Endothelial cell of umbilical vein (primary cell): Measurements from ENCODE around the gene ANKRD60. TPM values are rescaled to one million over a fixed set of nuclear protein-coding genes. Genes with fewer than 3 reads are reported as not detected.

Experiments
- BruUV-seq: library from RNA; stranded (reverse); fragments of 400-500 nt; replicated peaks from 2 replicates; lab custom pipeline; 2021; lab: Mats Ljungman, UMichigan
- CTCF ChIA-PET: fragments of 300-600, 350-600 bp; sonication (Branson Sonifier 250); formaldehyde crosslinking; loops from one replicate; lab custom pipeline; 2021; ENCODE audit warnings: antibody characterized with exemption, inconsistent platforms; lab: Charles Lee
- POLR2A ChIA-PET: fragments of 300-600, 350-600 bp; sonication (Branson Sonifier 250); formaldehyde crosslinking; loops from one replicate; lab custom pipeline; 2021; ENCODE audit warnings: antibody characterized with exemption, inconsistent platforms; lab: Charles Lee
- DNase-seq: peaks from one replicate; pipeline ENCODE4 v3.0.0-alpha.2; 2011; ENCODE audit warnings: low read depth, low spot score
- FAIRE-seq: peaks from 2 replicates; lab custom pipeline; 2011; peaks lifted over from hg19 to GRCh38; lab: Jason Lieb, UNC
- H2AFZ ChIP-seq: 2 replicates; pipeline ENCODE4 v1.6.0; 2012; ENCODE audit warnings: low read depth, low read length, control low read depth, inconsistent platforms
- H3K27ac ChIP-seq: 2 replicates; pipeline ENCODE4 v1.5.1; 2011; ENCODE audit warnings: low read depth, mild to moderate bottlenecking, control low read depth, low read length, moderate library complexity; ENCODE audit not compliant: insufficient read depth
- H3K27me3 ChIP-seq, 2 experiments: 2 replicates each; pipeline versions ENCODE4 v1.6.0 to v1.6.1; 2011; ENCODE audit warnings: low read length in 2 of 2, mixed read lengths in 1 of 2; ENCODE audit not compliant: control insufficient read depth in 2 of 2, insufficient read depth in 2 of 2
- H3K36me3 ChIP-seq, 2 experiments: 2 replicates in 1 of 2; 3 replicates in 1 of 2; pipeline ENCODE4 v1.5.1; 2011; ENCODE audit warnings: low read length in 2 of 2, mild to moderate bottlenecking in 1 of 2, moderate library complexity in 1 of 2; ENCODE audit not compliant: control insufficient read depth in 2 of 2, insufficient read depth in 2 of 2; ENCODE audit errors: extremely low read depth in 1 of 2
- H3K4me1 ChIP-seq: 3 replicates; pipeline ENCODE4 v1.5.1; 2011; ENCODE audit warnings: mild to moderate bottlenecking, low read length; ENCODE audit not compliant: control insufficient read depth, insufficient read depth; ENCODE audit errors: extremely low read depth
- H3K4me2 ChIP-seq: 2 replicates; pipeline ENCODE4 v1.6.1; 2011; ENCODE audit warnings: low read length, control low read depth, mixed read lengths; ENCODE audit not compliant: insufficient read depth
- H3K4me3 ChIP-seq, 3 experiments: fragments of 200-600 bp in 1 of 3; sonication (generic), shearing (Covaris generic) in 1 of 3; replicated peaks in 1 of 3; 2 replicates each; pipeline ENCODE4 v1.5.1; 2011 to 2016; ENCODE audit warnings: control low read depth in 3 of 3, low read length in 3 of 3, mild to moderate bottlenecking in 2 of 3, inconsistent platforms in 1 of 3, low read depth in 1 of 3, moderate library complexity in 1 of 3; ENCODE audit not compliant: insufficient read depth in 1 of 3
- H3K79me2 ChIP-seq: 2 replicates; pipeline ENCODE4 v1.6.0; 2012; ENCODE audit warnings: low read length, inconsistent platforms; ENCODE audit not compliant: control insufficient read depth, insufficient read depth
- H3K9ac ChIP-seq: replicated peaks from 2 replicates; pipeline ENCODE3; 2011; ENCODE audit warnings: low read length, control low read depth; ENCODE audit not compliant: insufficient read depth; ENCODE audit errors: extremely low read depth
- H3K9me1 ChIP-seq: replicated peaks from 3 replicates; pipeline ENCODE4 v1.6.0; 2011; ENCODE audit warnings: mild to moderate bottlenecking, low read length; ENCODE audit not compliant: control insufficient read depth, insufficient read depth; ENCODE audit errors: extremely low read depth
- H3K9me3 ChIP-seq: replicated peaks from 2 replicates; pipeline ENCODE4 v1.5.1; 2012; ENCODE audit warnings: low read length, inconsistent platforms; ENCODE audit not compliant: control insufficient read depth, insufficient read depth
- H4K20me1 ChIP-seq: replicated peaks from 2 replicates; pipeline ENCODE3; 2011; ENCODE audit warnings: mild to moderate bottlenecking, low read length; ENCODE audit not compliant: control insufficient read depth, insufficient read depth; ENCODE audit errors: extremely low read depth
- EZH2 ChIP-seq: IDR thresholded peaks from 2 replicates; pipeline ENCODE4 v1.6.1; 2012; ENCODE audit warnings: borderline replicate concordance, low read depth, mild to moderate bottlenecking, moderate library complexity, low read length, inconsistent platforms; ENCODE audit not compliant: severe bottlenecking
- FOS ChIP-seq: IDR thresholded peaks from 2 replicates; pipeline ENCODE4 v1.6.1; 2011; ENCODE audit warnings: mild to moderate bottlenecking, low read length, moderate library complexity, borderline replicate concordance; ENCODE audit not compliant: insufficient read depth
- GATA2 ChIP-seq: IDR thresholded peaks from 2 replicates; pipeline ENCODE4 v1.7.0; 2011; ENCODE audit warnings: low read depth, mild to moderate bottlenecking, moderate library complexity, mixed read lengths, low read length; ENCODE audit not compliant: insufficient read length, insufficient read depth
- JUN ChIP-seq: IDR thresholded peaks from 2 replicates; pipeline ENCODE4 v1.6.1; 2011; ENCODE audit warnings: borderline replicate concordance, low read depth; ENCODE audit not compliant: insufficient read length, insufficient read depth
- MYC ChIP-seq: IDR thresholded peaks from one replicate; pipeline ENCODE4 v1.6.1; 2011; ENCODE audit warnings: mild to moderate bottlenecking, low read depth, low read length
- POLR2A ChIP-seq: IDR thresholded peaks from 2 replicates; pipeline ENCODE4 v1.6.1; 2012; ENCODE audit warnings: low read depth, mild to moderate bottlenecking, control low read depth, low read length
- POLR2AphosphoS5 ChIP-seq: IDR thresholded peaks from 2 replicates; pipeline ENCODE4 v1.6.1; 2012; ENCODE audit warnings: low read depth, mild to moderate bottlenecking, control low read depth, low read length, moderate library complexity; ENCODE audit not compliant: insufficient read depth
- dilution Hi-C: fragments of 300-500 bp; cut with MboI; formaldehyde crosslinking; loops from one replicate; pipeline ENCODE4 v1.15.0; 2019; ENCODE audit warnings: low sequenced_read_pairs; ENCODE audit not compliant: extremely low pct_ligation_motif_present
- intact Hi-C: fragments of 100-400 bp; cut with micrococcal nuclease; formaldehyde crosslinking; loops from one replicate; pipeline ENCODE4 v1.10.0; 2022
- polyA plus RNA-seq, 4 experiments: library from polyadenylated mRNA; depleted of rRNA in 3 of 4; stranded (reverse) in 3 of 4; unstranded in 1 of 4; fragments of >200 nt; gene quantifications; 2 replicates each; pipeline versions ENCODE4 v1.2.1 to v1.2.3, GENCODE V29; 2011 to 2012; ENCODE audit warnings: missing spikeins in 1 of 4
- total RNA-seq: library from RNA; stranded (reverse); gene quantifications from 2 replicates; pipeline ENCODE4 v1.2.3, GENCODE V29; 2021
- TF ChIP-seq, protein P1 (sequence below), 2 donors: IDR thresholded peaks; 1 replicate in 1 of 2; 2 replicates in 1 of 2; pipeline ENCODE4 v1.5.1; 2011; ENCODE audit warnings: low read length in 2 of 2, mild to moderate bottlenecking in 2 of 2, moderate library complexity in 2 of 2, control low read depth in 1 of 2, inconsistent platforms in 1 of 2, low read depth in 1 of 2; ENCODE audit not compliant: insufficient read depth in 1 of 2; ENCODE audit errors: extremely low read depth in 1 of 2
- TF ChIP-seq, protein P2 (sequence below): IDR thresholded peaks from 2 replicates; pipeline ENCODE4 v1.6.1; 2011; ENCODE audit not compliant: insufficient read depth, insufficient read length

ANKRD60 gene
- total and polyA plus RNA-seq, 2 donors (not counting 3 experiments of a cell fraction or from before 2014, with no cell fraction given) = not detected

DNA sequence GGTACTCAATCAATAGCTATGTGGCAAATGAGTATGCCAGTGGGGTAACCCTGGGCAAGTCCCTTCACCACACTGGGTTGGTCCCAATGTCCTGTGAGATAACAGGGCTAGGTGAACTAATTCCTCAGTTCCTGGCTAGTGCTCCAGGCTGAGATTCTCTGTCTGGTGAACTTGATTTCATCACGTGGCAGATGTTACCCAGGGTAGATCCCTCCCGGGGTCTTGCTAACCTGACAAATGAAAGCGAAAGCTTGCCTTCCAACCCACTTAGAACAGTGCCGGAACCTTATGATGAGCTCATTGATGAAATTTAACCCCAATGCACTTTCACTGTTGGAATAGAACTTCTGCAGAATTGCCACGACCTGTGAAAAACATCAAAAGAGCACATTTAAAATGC, 6.6 kb upstream of the ANKRD60 start:
- no peaks in the 10 kb centered on the region for H3K27me3 ChIP-seq
- H3K9me1 ChIP-seq = no peaks in the 10 kb centered on the region
- no peak overlapping the region for H3K27ac ChIP-seq
- no peaks in the 10 kb centered on the region for H4K20me1 ChIP-seq
- no peak for TF ChIP-seq POLR2AphosphoS5
- TF ChIP-seq, protein P1, sequence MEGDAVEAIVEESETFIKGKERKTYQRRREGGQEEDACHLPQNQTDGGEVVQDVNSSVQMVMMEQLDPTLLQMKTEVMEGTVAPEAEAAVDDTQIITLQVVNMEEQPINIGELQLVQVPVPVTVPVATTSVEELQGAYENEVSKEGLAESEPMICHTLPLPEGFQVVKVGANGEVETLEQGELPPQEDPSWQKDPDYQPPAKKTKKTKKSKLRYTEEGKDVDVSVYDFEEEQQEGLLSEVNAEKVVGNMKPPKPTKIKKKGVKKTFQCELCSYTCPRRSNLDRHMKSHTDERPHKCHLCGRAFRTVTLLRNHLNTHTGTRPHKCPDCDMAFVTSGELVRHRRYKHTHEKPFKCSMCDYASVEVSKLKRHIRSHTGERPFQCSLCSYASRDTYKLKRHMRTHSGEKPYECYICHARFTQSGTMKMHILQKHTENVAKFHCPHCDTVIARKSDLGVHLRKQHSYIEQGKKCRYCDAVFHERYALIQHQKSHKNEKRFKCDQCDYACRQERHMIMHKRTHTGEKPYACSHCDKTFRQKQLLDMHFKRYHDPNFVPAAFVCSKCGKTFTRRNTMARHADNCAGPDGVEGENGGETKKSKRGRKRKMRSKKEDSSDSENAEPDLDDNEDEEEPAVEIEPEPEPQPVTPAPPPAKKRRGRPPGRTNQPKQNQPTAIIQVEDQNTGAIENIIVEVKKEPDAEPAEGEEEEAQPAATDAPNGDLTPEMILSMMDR (IDR thresholded peaks at IDR 0.05; ENCODE audit: extremely low read depth in 1 of 2, insufficient read depth in 1 of 2, low read depth in 1 of 2, low read length in 2 of 2) = no peak
- TF ChIP-seq, protein P2, sequence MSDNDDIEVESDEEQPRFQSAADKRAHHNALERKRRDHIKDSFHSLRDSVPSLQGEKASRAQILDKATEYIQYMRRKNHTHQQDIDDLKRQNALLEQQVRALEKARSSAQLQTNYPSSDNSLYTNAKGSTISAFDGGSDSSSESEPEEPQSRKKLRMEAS = no peak
- TF ChIP-seq POLR2A = no peak
- TF ChIP-seq EZH2 = no peak
- no peak for TF ChIP-seq FOS
- no peak for TF ChIP-seq MYC
- TF ChIP-seq JUN = no peak
- no peak for TF ChIP-seq GATA2
- H3K36me3 ChIP-seq = peaks cover 5 to 13% of the 10 kb centered on the region in 2 experiments
- H3K4me1 ChIP-seq = peaks cover 13% of the 10 kb centered on the region
- dilution Hi-C loops (loop anchor here (25.0 kb wide), 3 partner anchors 227 to 602 kb away; partner anchors contain the start of gene STX16), intact Hi-C loops (loop anchor here (5.0 to 10.0 kb wide), 3 partner anchors 152 to 990 kb away; partner anchors contain the start of genes GNAS, GNAS-AS1 and VAPB)
- no peaks in the 10 kb centered on the region for H3K9me3 ChIP-seq
- no peak overlapping the region for H3K4me3 ChIP-seq
- no peak overlapping the region for H3K9ac ChIP-seq
- FAIRE-seq (no peak), DNase-seq (no peak)
- ChIA-PET CTCF (interaction anchor here (1.0 to 3.0 kb wide), 4 partner anchors 9 to 213 kb away, joined by 3 to 31 read pairs (median 6); no protein-coding TSS in a partner anchor), POLR2A (no interaction called here)
- BruUV-seq = no TSS peak
- H3K4me2 ChIP-seq = no peak overlapping the region
- no peak overlapping the region for H2AFZ ChIP-seq
- no peaks in the 10 kb centered on the region for H3K79me2 ChIP-seq
